GM19035 (cell line): ENCODE results near the gene LIMS2.

Experiments
- ATAC-seq: cut with Tn5 transposase; IDR thresholded peaks from one replicate; pipeline ENCODE4 v1.9.1; 2021; ENCODE audit not compliant: unreplicated experiment

Gene LIMS2, protein sequence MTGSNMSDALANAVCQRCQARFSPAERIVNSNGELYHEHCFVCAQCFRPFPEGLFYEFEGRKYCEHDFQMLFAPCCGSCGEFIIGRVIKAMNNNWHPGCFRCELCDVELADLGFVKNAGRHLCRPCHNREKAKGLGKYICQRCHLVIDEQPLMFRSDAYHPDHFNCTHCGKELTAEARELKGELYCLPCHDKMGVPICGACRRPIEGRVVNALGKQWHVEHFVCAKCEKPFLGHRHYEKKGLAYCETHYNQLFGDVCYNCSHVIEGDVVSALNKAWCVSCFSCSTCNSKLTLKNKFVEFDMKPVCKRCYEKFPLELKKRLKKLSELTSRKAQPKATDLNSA

DNA sequence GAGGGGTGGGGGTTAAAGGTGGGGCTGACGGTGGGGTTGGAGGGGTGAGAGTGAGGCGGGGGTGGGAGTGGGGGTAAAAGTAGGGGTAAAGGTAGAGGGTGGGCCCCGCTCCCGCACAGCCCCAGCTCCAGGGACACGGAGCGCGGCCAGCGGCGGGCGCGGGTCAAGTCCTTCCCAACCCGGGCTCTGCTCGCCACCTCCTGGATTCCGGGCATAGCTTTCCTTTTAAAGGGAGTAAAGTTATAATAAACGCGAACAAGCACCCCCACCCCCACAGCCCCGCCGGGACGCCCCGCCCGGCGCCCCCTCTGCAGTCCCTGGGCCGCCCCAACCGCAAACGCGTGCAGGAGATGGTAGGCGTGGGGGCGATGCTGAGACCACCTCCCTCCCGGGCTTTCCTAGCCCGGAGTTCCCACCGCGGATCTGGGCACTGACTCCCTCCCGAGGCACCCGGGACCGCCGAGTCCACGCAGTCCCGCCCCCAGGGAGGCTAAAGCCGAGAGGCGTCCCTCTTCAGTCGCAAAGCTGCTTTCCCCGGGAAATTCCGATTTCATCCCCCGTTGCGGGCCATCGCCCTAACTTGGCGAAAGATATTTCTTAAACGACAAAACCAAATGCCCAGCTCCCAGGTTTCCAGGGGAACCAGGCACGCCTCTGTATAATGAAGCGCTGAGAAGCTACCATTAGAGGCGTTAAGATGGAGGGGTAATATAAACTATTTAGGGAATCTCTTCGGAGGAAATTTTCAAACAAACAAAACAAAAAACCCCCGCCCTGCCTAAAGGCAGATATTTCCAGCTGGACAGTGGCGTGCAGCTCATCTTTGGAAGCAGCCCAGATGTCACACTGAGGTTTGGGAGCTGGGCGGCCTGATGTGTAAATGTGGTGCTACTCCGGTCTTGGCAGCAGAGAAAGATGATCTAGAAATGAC is at the start of gene LIMS2:
LIMS2 (minus strand) TSS at position 200 of the 931 bp plus-strand sequence. CDS start 506 bp downstream, outside the sequence.
- ATAC-seq: no peak

DNA sequence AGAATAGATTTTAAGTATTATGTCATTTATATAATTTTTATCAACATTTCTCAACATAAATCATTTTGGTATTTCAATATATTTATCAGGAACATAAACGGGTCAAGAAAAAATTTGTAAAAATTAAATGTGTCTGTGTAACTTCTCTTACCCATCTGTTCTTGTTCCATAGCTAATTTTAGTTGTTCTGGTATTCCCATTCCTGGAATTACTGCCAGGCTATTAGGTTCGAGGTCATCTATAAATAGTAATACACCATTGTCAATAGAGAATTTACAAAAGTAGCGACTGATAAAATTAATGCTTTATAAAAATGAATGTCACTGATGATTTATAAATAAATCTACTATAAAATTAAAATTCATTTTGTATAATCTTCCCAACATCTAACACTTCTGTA is 47.5 kb upstream of the LIMS2 start:
- ATAC-seq: no peak

DNA sequence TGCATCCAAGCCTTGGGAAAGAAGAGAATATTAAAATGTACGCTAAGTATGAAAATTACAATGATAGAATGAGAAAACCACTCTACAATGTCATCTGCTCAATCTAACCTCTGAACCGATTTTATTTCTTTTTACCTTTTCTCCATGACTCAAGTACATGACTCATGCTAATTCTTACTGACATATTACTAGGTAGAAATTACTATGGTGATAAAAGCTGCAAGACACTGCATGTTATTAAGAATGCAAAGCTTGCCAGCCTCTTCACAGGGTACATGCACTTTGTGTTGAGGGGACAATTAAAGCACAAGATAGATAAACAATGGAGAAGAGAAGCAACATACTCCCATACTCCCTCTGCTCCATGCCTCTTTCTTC is 46.6 kb upstream of the LIMS2 start:
- no peak for ATAC-seq

DNA sequence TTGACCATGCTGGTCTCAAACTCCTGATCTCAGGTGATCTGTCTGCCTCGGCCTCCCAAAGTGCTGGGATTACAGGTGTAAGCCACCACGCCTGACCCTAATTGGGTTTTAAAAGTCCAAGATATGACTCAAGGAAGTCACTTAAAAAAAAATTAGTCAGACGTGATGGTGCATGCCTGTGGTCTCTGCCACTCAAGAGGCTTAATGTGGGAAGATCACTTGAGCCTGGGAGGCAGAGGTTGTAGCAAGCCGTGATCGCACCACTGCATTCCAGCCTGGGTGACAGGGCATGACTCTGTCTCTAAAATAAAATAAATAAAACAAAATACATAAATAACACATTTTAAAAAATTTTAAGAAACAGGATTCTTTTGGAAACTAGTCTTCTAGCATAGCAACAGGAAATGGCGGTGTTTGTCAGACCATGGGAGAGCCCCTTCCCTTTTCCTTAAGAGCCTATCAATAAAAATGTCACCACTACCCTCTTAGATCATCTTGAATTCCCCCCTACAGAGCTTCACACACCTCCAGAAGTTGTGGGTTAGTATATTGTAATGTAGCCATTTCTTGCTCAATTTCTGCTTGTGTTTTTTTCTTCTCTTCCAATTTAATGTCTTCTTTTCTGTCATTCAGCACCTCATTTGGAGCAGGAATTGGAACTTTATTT is 46.1 kb upstream of the LIMS2 start:
- ATAC-seq: no peak

DNA sequence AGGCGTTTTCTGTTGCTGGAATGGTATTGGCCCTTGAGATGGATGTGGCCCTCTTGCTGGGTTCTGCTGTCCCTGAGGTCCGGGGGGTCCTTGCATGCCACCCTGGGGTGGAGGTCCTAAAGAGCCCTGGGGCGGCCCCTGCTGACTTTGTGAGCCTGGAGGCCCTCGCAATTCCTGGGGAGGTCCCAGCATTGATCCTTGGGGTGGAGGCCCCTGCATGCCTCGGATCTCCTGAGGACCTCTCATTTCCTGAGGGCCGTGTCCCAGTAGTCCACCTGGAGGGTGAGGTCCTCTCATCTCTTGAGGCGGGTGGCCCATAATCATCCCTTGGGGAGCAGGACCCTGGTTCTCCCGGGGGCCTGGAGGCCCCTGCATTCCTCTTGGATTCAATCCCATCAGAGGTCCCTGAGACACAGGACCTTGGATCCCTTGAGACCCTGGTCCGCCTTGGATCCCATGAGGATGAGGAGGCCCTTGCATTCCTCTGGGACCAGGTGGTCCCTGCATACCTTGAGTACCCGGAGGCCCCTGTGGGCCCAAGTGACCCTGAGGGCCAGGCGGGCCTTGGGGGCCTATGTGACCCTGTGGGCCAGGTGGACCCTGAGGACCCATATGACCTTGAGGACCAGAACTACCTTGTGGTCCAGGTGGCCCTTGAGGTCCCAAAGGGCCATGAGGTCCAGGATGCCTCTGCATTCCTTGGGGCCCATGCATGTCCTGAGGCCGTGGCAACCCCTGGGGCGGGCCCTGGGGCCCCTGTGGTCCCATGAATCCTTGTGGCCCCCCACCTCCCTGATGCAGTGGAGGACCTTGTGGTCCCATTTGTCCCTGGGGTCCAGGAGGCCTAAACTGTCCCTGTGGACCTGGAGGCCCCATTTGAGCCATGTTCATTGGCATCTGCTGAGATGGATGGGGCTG is 44.2 kb upstream of the LIMS2 start:
- ATAC-seq: no peak

DNA sequence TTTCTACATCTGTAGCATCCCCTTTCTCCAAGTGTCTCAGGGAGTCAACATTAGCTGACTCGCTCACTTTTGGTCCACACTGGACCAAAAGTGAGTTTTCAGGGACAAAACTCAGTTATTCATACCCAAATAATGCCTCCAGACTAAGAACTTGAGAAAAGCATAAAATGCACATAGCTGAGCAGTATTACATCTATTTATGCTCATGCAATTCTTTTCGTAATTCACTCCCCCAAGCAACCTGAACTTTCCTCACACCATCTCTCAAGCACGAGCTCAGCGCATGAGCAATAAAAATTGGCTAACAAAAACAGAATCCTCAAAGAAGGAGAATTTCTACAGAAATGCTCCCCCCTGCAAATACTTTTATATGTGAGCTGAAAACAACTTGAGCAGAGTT is 42.9 kb upstream of the LIMS2 start:
- ATAC-seq: no peak

DNA sequence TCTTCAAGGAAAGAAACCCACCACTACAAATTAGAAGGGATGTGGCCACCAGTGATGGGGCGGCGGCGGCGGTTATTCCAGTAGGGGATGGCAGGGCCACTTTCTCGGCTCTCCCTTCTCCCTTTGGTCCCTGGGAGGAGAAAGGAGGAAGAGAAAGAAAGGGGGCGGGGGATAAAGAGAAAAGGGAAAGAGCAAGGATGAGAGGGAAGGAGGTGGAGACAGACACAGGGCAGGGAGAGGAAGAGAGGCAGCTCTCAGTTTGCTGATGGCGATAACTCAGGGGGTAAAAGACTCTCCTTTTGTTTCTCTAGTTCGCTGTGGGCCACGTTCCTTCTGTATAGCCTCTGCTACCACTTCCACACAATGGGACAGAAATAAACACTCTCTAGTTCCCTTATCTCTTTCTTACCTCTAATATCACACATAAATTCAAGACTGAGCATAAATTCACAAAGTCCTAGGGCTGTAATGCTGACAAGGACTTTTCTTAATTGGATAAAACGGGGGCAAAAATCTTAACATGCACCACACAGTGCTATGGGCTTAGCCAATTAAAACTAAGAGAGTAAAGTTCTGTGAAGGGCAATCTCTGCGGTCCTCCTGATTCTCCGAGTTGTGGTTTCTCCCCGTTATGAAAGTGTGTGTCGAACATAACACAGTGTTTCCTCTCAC is 40.6 kb upstream of the LIMS2 start:
- ATAC-seq: no peak

DNA sequence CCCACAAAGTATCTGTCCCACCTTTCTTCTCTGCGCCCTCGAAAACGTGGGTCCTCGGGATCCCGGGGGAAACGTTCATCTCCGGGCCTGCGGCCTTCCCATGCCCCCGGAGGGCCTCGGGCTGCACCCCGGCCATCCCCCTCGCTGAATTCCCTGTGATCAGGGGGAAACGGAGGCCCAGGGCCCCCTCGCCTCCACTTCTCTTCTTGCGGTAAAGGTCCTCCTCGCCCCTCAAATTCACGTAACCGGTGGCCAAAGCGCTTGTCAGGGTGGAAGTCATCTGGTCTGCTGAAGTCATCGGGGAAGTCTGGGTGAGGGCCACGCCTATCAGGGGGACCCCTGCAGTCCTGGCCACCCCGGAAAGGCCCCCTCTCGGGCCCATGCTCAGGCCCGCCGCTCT is 38.2 kb upstream of the LIMS2 start:
- ATAC-seq: no peak

DNA sequence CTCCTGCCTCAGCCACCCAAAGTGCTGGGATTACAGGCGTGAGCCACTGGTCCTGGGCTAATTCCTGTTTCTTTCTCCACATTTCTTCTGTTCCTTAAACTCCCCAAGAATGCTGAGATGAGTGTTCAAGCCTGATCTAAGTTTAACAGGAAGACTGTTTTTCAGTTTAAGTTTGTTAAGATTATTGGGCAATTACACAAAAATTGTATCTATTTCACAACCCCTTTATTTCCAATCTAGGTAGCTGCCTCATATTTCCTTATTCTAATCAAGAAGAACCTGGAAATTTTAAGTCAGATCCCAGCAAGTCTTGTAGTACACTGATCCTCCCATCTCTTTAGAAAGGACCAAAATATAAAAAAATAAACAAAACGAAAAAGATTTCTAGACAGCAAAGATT is 37.7 kb upstream of the LIMS2 start:
- ATAC-seq: no peak

DNA sequence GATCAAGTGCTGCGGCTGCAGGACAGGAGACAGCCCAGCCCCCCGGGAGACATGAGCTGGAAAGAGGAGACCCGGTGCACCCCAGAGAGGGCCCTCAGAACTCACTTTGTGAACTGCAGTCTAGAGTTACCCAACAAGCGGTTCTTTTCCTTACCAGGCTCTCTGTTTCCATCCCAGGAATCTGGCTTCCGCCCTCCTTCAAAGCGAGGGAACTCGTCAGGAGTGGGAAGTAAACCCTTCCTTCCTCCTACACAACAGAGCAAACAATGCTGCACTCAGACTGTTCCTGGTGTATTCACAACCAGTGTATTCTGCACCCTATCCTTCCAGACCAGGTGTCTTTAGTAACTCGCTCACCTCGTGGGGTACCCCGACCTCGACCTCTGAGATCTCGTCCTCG is 34.0 kb upstream of the LIMS2 start:
- ATAC-seq: no peak

DNA sequence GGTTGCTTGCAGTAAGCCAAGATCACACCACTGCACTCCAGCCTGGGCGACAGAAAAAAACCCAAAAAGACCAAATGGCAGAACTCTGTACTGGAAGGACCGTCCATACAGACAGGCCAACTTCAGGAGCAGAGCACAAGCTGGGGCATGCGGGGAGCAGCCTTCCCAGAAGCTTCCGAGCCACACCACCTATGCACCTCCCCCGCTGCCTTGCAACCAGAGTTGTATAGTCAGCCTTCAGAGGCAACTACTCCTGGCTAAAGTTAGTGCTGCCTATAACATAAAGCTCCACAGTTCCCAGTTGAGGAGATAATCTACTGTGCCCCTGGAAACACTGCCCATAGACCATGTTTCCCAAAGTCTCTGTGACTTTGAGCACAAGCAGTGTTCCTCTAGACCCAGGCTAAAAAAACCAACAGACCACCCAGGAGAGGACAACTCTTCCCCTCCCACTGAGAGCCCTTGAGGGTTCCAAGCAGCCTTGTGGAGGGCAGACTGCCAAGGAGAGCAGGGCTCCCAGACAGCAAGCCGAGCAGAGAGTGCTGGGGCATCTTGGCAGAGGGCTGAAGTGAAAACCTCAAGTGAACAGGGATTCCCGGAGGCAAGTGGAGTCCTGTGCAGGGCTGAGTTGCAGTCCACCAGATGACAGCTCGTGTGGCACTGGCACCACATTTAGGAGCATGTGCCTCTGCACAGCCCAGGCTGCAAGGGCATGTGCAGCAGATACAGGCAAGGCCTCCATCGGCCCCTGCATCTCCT is 32.7 kb upstream of the LIMS2 start:
- ATAC-seq: no peak

DNA sequence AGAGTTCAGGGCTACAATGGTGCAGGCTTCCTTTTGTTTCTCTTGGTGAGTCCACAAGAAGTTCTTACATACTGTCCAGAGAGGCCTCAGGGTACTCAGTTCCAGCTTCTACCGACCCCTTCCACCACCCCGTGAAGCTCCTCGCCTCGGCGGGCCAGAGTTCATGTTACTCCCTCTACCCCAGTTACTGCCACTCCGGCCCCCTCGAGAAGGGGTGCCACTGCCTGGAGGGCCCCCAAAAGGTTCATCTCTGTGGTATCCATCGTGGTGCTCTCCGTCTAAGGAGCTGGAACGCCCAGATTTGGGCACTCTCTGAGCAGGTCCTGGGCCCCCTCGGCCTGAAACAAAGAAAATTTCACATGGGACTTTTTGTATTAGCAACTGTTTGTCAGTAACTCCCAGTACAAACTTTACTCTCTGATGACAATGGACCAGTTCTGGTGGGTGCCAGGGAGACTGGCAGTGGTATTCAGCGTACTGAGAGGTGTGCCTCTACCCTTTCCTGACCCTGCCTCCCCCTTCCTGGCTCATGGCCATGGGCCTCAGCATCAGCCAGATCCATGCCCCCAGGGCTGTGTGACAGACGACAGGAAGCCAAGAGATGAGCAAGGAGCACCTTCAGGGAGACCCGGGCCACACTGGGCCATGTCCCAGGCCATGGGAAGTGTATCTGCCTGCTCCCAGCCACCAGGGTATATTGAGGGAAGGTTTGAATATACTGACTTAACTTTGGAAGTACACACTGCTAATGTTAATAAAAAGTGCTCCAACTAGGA is 31.1 kb upstream of the LIMS2 start:
- no peak for ATAC-seq

DNA sequence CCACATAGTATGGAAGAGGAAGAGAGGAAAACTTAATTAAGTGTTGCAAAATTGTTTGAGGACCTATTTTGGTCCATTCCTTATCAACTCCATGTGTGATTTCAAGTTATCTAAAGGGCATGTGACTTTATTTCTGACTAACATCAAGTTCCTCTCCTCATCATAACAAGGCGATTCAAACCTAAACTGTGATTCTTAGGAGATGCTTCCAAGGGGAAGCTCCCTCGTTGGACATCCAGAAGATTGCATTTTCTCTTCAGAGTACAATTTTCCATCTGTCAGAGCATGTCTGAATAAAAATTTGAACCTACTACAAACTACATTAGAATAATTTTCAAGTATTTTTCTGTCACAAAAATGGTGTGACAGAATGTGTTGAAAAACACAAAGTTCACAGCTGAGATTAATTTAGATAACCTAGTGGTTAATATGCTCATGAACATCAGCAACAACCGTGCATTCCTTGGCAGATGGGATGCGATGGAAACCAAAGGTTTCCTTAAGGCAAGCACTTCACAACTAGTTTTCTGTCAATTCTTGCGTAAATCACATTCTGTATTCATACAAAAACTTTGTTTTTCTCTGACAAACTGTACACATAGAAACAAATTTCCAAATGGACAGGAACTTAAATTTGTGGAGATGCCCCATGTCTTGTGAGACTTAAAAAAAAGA is 30.2 kb upstream of the LIMS2 start:
- no peak for ATAC-seq

DNA sequence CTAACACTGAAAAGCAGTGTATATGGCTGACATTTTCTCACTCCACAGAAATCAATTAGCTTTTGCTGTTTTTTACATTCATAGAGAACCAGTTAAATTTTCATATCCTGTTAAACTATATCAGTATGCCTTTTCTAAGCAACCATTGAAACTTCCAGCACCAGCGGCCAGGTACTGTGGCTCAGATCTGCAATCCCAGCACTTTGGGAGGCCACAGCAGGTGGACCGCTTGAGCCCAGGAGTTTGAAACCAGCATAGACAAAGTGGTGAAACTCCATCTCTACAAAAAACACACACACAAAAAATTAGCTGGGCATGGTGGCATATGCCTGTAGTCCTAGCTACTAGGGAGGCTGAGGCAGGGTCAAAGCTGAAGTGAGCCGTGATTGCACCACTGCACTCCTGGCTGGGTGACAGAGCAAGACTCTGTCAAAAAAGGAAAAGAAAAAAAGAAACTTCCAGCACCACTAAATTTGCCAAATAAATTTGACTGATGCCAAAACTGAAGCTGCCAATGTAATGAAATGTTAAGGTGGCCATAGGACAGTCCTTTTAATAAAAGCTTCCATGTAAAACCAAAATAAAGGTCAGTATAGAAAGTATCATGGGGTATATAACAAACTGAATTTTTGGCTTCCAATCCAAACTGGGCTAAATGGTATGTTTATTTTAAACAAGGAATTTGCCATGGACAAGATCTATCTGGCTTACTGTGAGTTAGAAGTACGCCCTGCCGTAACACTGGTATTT is 29.5 kb upstream of the LIMS2 start:
- ATAC-seq: no peak

DNA sequence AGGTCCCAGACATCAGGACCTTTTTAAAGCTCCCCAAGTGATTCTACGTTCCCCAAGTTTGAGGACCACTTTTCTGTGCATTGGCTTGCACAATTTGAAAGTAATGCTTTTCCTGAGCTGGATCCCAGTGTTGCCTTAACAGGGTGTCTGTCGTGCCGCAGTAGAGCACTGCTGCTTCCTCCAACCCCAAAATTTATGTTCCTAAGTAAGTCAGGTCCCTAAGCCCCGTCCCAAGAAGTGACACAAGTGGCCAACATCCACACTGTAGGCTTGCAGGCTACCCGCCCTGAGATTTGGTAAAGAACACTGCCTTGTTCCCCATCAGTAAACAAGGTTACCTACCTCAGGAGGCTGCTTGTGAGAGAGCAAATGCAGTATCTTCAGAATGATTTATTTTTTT is 28.0 kb upstream of the LIMS2 start:
- ATAC-seq: no peak

DNA sequence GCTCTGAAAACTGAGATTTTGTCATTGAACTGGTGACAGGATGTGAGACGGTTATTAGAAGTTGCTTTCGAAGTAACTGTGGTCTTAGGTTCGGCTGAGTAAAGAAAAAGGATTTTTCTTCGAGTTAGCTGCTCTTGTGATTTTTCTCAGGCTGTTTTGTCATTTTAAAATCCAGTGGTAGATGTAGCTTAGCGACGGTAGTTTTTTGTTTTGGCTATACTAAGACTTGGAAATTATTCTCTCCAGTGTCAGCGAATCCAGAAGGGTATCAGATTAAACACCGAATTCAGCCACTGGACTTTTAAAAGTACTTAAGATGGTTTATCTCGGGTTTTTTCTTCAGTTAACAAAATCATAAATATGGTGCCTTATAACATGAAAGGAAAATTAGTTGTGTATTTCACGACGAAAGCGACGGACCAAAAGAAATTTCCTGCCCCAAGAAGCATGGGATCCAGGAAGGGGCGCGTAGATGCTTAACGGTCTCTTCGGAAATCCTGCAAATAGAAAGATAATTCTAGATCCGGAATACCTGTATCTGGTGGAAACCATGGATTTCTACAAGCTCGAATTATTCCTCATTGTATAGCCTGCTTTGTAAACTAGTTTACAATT is 27.2 kb upstream of the LIMS2 start:
- no peak for ATAC-seq
